Activated T-cell treated with anti-CD3 and anti-CD28 coated beads, Interleukin-2, amount 50 U/mL, for 4 hours (primary cell): ENCODE measurements around the gene LARGE1. TPM values are rescaled to one million over a fixed set of nuclear protein-coding genes. Genes with fewer than 3 reads are reported as not detected.
"Not testable (repeated sequence)": the region's sequence is repeated elsewhere in the genome, so short reads cannot be mapped to it uniquely, and the experiment has no call there.

Experiments used
- ATAC-seq, 2 donors: fragments of 200-7000 bp; cut with Tn5 transposase; one replicate each; pipeline ENCODE4 v1.10.0; 2021
- DNase-seq: peaks from one replicate; pipeline ENCODE4 v3.0.0-alpha.2; 2020
- H3K27me3 Mint-ChIP-seq: one replicate; pipeline ENCODE4 v1.8.0; 2021; ENCODE audit warnings: low read depth, mixed read lengths
- H3K36me3 Mint-ChIP-seq: one replicate; pipeline ENCODE4 v1.8.0; 2022; ENCODE audit warnings: mixed read lengths; ENCODE audit not compliant: insufficient read depth
- H3K4me1 Mint-ChIP-seq: one replicate; pipeline ENCODE4 v1.8.0; 2021; ENCODE audit warnings: low read depth, mixed read lengths
- H3K4me3 Mint-ChIP-seq: one replicate; pipeline ENCODE4 v1.8.0; 2021; ENCODE audit warnings: mild to moderate bottlenecking, moderate library complexity, mixed read lengths
- H3K9me3 Mint-ChIP-seq: one replicate; pipeline ENCODE4 v1.8.0; 2021; ENCODE audit warnings: mixed read lengths
- total RNA-seq, 3 donors: library from RNA; stranded (reverse); gene quantifications; one replicate each; pipeline ENCODE4 v1.2.1, GENCODE V29; 2021

LARGE1 gene
- total RNA-seq, 3 donors from 2014 or later, result 0.73 to 2.2 (median 1.0) TPM

GRCh38 chr22:33389936-33390335 is 530.3 kb downstream of the LARGE1 start:
- no peaks in the 10 kb centered on the region for H3K9me3 Mint-ChIP-seq
- no peak for ATAC-seq

DNA sequence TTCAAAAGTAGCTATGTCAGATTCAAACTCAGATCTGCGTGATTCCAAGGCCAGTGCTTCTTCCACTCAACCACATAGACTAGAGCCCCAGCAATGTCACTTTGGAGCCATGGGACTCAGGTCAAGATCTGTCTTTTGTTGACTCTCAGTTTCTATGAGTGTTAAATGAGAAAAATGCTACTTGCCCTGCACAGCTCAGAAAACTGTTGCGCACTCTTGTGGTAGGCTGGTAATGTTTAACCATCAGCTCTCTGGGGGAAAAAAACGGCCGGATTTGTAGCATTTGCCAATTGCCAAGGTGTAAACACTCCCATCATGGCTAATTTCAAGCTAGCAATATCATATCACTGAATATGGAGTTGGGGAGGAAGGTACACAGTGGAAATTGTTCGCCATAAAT is 534.0 kb downstream of the LARGE1 start:
- H3K36me3 Mint-ChIP-seq, result no peaks in the 10 kb centered on the region
- H3K9me3 Mint-ChIP-seq, result no peaks in the 10 kb centered on the region
- H3K4me3 Mint-ChIP-seq, result no peak overlapping the region
- no peak for ATAC-seq
- no peaks in the 10 kb centered on the region for H3K27me3 Mint-ChIP-seq
- no peaks in the 10 kb centered on the region for H3K4me1 Mint-ChIP-seq
- no peak for DNase-seq

More at GRCh38 chr22:33389936-33390335, 530.3 kb downstream of the LARGE1 start:
- H3K27me3 Mint-ChIP-seq, result no peaks in the 10 kb centered on the region
- H3K36me3 Mint-ChIP-seq, result no peaks in the 10 kb centered on the region
- no peak for DNase-seq
- no peaks in the 10 kb centered on the region for H3K4me1 Mint-ChIP-seq
- no peak overlapping the region for H3K4me3 Mint-ChIP-seq

GRCh38 chr22:33385611-33386010 is 534.7 kb downstream of the LARGE1 start:
- no peaks in the 10 kb centered on the region for H3K9me3 Mint-ChIP-seq
- H3K36me3 Mint-ChIP-seq, result no peaks in the 10 kb centered on the region
- DNase-seq (no peak), ATAC-seq (no peak)
- H3K27me3 Mint-ChIP-seq, result no peaks in the 10 kb centered on the region
- H3K4me3 Mint-ChIP-seq, result no peak overlapping the region
- no peaks in the 10 kb centered on the region for H3K4me1 Mint-ChIP-seq

DNA sequence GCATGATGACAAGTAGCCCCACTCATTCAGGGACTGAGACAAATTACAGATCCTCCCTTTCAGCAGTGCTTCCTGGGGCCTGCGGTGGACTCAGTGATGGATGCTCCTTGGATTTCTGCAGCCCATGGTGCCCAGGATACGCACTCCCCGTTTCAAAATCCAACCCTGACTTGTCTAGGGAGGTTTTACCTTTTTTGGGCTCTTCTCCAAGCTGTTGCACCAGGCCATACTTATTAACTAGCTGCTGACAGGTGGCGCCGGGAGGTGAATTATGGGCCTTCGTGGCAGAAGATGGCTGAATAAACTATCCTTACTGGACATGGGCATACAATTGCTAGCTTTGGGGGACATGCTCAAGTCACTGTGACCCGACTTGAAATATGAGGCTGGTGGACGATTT is 537.8 kb downstream of the LARGE1 start:
- ATAC-seq (no peak), DNase-seq (no peak)
- no peaks in the 10 kb centered on the region for H3K36me3 Mint-ChIP-seq
- H3K27me3 Mint-ChIP-seq, result no peaks in the 10 kb centered on the region
- peaks cover 11% of the 10 kb centered on the region for H3K9me3 Mint-ChIP-seq
- no peak overlapping the region for H3K4me3 Mint-ChIP-seq
- no peaks in the 10 kb centered on the region for H3K4me1 Mint-ChIP-seq

GRCh38 chr22:33381531-33382406 is 538.5 kb downstream of the LARGE1 start:
- Mint-ChIP-seq H3K36me3 (no peaks in the 10 kb centered on the region), H3K4me3 (no peak overlapping the region), H3K9me3 (peaks cover 14% of the 10 kb centered on the region), H3K4me1 (no peaks in the 10 kb centered on the region), H3K27me3 (no peaks in the 10 kb centered on the region)
- ATAC-seq, result no peak
- DNase-seq, result no peak

DNA sequence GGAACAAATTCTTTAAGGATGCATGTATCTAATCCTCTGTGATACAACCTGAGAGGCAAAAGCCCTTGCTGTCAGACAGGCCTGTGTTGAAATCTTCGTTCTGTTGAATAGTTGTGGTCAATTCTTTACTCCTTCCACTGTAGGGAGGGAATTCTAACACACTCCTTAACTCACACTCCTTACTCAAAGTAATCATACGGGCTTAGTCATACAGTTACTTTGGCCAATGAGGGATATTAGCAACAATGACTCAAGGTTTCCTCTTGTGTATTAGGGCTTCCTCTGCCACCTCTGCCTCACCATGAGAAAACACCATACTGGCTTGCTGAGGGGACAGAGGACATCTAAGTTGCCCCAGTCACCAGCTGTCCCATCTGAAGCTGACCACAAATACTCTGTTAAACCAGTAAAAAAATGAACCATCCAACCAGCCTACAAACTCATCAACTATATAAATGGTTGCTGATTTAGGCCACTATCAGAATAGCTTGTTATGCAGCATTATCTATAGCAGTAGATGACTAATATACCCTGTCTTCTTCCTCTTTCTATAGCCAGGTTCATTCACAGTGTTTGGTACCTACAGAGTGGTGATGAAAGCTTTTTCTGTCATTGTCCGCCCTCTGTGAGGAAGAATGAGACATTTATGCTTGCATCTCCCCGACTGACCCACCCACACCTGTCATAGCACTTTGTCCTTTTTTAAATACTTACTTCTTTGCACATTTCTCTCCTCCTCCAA is 539.3 kb downstream of the LARGE1 start:
- no peak for DNase-seq
- H3K27me3 Mint-ChIP-seq, result no peaks in the 10 kb centered on the region
- ATAC-seq, result no peak
- H3K4me1 Mint-ChIP-seq, result no peaks in the 10 kb centered on the region
- peaks cover 14% of the 10 kb centered on the region for H3K9me3 Mint-ChIP-seq
- H3K36me3 Mint-ChIP-seq, result no peaks in the 10 kb centered on the region
- no peak overlapping the region for H3K4me3 Mint-ChIP-seq

GRCh38 chr22:33379836-33380235 is 540.4 kb downstream of the LARGE1 start:
- ATAC-seq, result no peak
- Mint-ChIP-seq H3K9me3 (peaks cover 14% of the 10 kb centered on the region), H3K4me1 (no peaks in the 10 kb centered on the region), H3K27me3 (no peaks in the 10 kb centered on the region), H3K36me3 (no peaks in the 10 kb centered on the region), H3K4me3 (no peak overlapping the region)
- DNase-seq, result no peak

DNA sequence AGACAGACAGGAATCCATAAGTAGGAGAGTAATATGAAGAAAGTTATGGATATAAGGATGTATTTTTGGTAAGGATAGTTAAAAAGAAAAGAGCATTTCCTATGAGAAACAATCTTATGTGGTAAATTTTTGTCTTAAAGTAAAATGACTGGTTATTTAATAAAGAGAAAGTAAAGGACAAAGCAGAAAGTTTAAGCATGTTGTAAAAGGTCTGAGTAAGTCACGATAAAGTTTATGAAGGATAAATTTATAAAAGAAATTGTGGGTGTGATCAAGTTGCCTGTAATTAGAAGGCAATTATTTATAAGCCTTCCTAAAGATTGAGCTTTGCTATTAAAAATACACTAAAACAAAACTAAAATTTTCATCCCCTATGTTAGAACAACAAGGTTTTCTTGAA is 547.4 kb downstream of the LARGE1 start:
- H3K4me3 Mint-ChIP-seq, result no peak overlapping the region
- no peaks in the 10 kb centered on the region for H3K4me1 Mint-ChIP-seq
- no peak for ATAC-seq
- no peaks in the 10 kb centered on the region for H3K36me3 Mint-ChIP-seq
- no peak for DNase-seq
- no peaks in the 10 kb centered on the region for H3K27me3 Mint-ChIP-seq
- peaks cover 6% of the 10 kb centered on the region for H3K9me3 Mint-ChIP-seq

- not testable (repeated sequence) for H3K9me3 Mint-ChIP-seq, H3K4me3 Mint-ChIP-seq, ATAC-seq, DNase-seq, H3K4me1 Mint-ChIP-seq, H3K36me3 Mint-ChIP-seq, H3K27me3 Mint-ChIP-seq
These were observed 557.0 kb downstream of the LARGE1 start for GRCh38 chr22:33363256-33363655.

DNA sequence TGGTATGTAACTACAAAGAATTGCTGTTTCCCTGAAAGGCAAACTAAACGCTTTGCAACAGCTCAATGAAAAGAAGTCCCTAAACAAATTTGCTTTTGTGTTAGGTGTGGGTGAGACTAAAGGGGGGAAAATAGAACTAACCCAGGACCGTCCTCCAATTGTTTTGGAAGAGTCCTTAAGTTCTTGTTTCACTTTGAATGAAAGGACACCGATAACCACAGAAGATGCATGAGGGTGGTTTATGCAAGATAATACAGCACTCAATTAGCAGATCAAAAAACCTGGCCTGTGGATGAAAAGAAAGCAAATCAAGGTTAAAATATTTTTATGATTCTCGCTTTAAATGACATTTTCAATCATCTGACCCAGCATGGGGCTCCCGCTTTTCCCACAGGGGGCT is 557.6 kb downstream of the LARGE1 start:
- no peak for DNase-seq
- Mint-ChIP-seq H3K4me1 (no peaks in the 10 kb centered on the region), H3K9me3 (peaks cover 7% of the 10 kb centered on the region), H3K27me3 (no peaks in the 10 kb centered on the region), H3K4me3 (no peak overlapping the region), H3K36me3 (no peaks in the 10 kb centered on the region)
- no peak for ATAC-seq

DNA sequence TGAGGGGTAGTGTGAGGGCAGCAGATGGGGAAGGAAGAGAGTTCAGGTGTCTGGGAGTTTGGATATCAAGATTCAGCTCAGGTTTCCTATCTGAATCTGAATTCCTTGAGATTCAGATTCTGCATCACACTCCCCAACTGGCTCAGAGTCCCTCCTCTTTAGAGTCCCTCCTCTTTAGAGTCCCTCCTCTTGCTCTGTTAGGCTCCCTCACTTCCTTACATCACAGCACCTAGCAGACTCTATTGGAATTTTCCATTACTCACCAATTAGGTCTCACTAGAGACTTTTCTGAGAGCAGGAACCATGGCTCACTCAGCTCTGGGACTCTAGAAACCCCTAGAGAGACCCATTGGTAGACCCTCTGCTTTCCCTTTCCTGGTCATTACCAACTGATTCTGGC is 558.7 kb downstream of the LARGE1 start:
- no peaks in the 10 kb centered on the region for H3K27me3 Mint-ChIP-seq
- ATAC-seq, result no peak
- H3K36me3 Mint-ChIP-seq, result no peaks in the 10 kb centered on the region
- no peak overlapping the region for H3K4me3 Mint-ChIP-seq
- H3K9me3 Mint-ChIP-seq, result peaks cover 7% of the 10 kb centered on the region
- DNase-seq, result no peak
- H3K4me1 Mint-ChIP-seq, result no peaks in the 10 kb centered on the region

- DNase-seq (no peak), ATAC-seq (no peak)
- Mint-ChIP-seq H3K4me1 (no peaks in the 10 kb centered on the region), H3K36me3 (no peaks in the 10 kb centered on the region), H3K9me3 (no peaks in the 10 kb centered on the region), H3K4me3 (no peak overlapping the region), H3K27me3 (no peaks in the 10 kb centered on the region)
These were observed 562.3 kb downstream of the LARGE1 start for GRCh38 chr22:33357981-33358399.

DNA sequence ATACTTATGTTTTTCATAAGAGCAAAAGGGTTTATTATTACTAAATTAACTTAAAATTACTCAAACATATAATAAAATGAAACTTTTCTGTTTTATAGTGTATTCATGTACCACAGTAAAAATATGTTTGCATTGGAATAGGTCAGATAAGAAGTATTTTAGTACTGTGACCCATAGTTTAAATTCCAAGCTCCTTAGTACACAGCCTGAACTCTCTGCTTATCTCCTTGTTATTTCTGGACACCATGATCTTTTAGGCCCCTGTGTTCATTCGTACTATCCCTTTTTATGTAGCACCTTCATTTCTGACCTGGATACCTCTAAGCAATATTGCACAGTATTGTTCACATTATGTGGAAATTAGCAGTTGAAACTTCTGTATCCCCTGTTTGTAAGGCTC is 565.3 kb downstream of the LARGE1 start:
- no peak for DNase-seq
- H3K9me3 Mint-ChIP-seq, result no peaks in the 10 kb centered on the region
- no peaks in the 10 kb centered on the region for H3K4me1 Mint-ChIP-seq
- no peak for ATAC-seq
- no peaks in the 10 kb centered on the region for H3K27me3 Mint-ChIP-seq
- H3K36me3 Mint-ChIP-seq, result no peaks in the 10 kb centered on the region
- H3K4me3 Mint-ChIP-seq, result no peak overlapping the region

GRCh38 chr22:33353502-33353901 is 566.8 kb downstream of the LARGE1 start:
- no peaks in the 10 kb centered on the region for H3K27me3 Mint-ChIP-seq
- ATAC-seq (no peak), DNase-seq (no peak)
- no peaks in the 10 kb centered on the region for H3K36me3 Mint-ChIP-seq
- H3K4me1 Mint-ChIP-seq, result no peaks in the 10 kb centered on the region
- H3K9me3 Mint-ChIP-seq, result peaks cover 6% of the 10 kb centered on the region
- H3K4me3 Mint-ChIP-seq, result no peak overlapping the region

DNA sequence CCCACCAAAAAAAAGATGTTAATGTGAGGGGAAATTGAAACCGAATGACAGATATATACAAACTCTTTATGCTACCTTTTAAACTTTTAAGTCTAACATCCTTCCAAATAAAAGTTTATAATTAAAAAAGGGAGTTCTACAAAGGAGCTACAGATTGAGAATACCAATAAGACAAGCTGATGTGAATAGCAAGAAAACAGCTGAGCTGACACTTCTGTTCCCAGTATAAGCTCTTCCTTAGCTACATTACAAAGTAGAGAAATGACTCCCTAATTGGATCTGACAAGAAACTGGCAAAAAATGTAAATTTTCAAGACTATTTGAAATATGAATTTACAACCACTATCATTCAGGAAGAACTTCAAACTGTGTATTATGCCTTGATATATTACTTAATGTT is 567.5 kb downstream of the LARGE1 start:
- H3K36me3 Mint-ChIP-seq, result no peaks in the 10 kb centered on the region
- DNase-seq (no peak), ATAC-seq (no peak)
- no peaks in the 10 kb centered on the region for H3K27me3 Mint-ChIP-seq
- H3K9me3 Mint-ChIP-seq, result peaks cover 6% of the 10 kb centered on the region
- no peaks in the 10 kb centered on the region for H3K4me1 Mint-ChIP-seq
- no peak overlapping the region for H3K4me3 Mint-ChIP-seq
